Endothelial cell of umbilical vein (primary cell): ENCODE data around the gene P2RY13. TPM values are rescaled to one million over a fixed set of nuclear protein-coding genes. Genes with fewer than 3 reads are reported as not detected.

ENCODE experiments used
- BruUV-seq: library from RNA; stranded (reverse); fragments of 400-500 nt; replicated peaks from 2 replicates; lab custom pipeline; 2021; lab: Mats Ljungman, UMichigan
- CTCF ChIA-PET: fragments of 300-600, 350-600 bp; sonication (Branson Sonifier 250); formaldehyde crosslinking; loops from one replicate; lab custom pipeline; 2021; ENCODE audit warnings: antibody characterized with exemption, inconsistent platforms; lab: Charles Lee
- POLR2A ChIA-PET: fragments of 300-600, 350-600 bp; sonication (Branson Sonifier 250); formaldehyde crosslinking; loops from one replicate; lab custom pipeline; 2021; ENCODE audit warnings: antibody characterized with exemption, inconsistent platforms; lab: Charles Lee
- DNase-seq: peaks from one replicate; pipeline ENCODE4 v3.0.0-alpha.2; 2011; ENCODE audit warnings: low read depth, low spot score
- FAIRE-seq: peaks from 2 replicates; lab custom pipeline; 2011; peaks lifted over from hg19 to GRCh38; lab: Jason Lieb, UNC
- H2AFZ ChIP-seq: 2 replicates; pipeline ENCODE4 v1.6.0; 2012; ENCODE audit warnings: low read depth, low read length, control low read depth, inconsistent platforms
- H3K27ac ChIP-seq: 2 replicates; pipeline ENCODE4 v1.5.1; 2011; ENCODE audit warnings: low read depth, mild to moderate bottlenecking, control low read depth, low read length, moderate library complexity; ENCODE audit not compliant: insufficient read depth
- H3K27me3 ChIP-seq, 2 experiments: 2 replicates each; pipeline versions ENCODE4 v1.6.0 to v1.6.1; 2011; ENCODE audit warnings: low read length in 2 of 2, mixed read lengths in 1 of 2; ENCODE audit not compliant: control insufficient read depth in 2 of 2, insufficient read depth in 2 of 2
- H3K36me3 ChIP-seq, 2 experiments: 2 replicates in 1 of 2; 3 replicates in 1 of 2; pipeline ENCODE4 v1.5.1; 2011; ENCODE audit warnings: low read length in 2 of 2, mild to moderate bottlenecking in 1 of 2, moderate library complexity in 1 of 2; ENCODE audit not compliant: control insufficient read depth in 2 of 2, insufficient read depth in 2 of 2; ENCODE audit errors: extremely low read depth in 1 of 2
- H3K4me1 ChIP-seq: 3 replicates; pipeline ENCODE4 v1.5.1; 2011; ENCODE audit warnings: mild to moderate bottlenecking, low read length; ENCODE audit not compliant: control insufficient read depth, insufficient read depth; ENCODE audit errors: extremely low read depth
- H3K4me2 ChIP-seq: 2 replicates; pipeline ENCODE4 v1.6.1; 2011; ENCODE audit warnings: low read length, control low read depth, mixed read lengths; ENCODE audit not compliant: insufficient read depth
- H3K4me3 ChIP-seq, 3 experiments: fragments of 200-600 bp in 1 of 3; sonication (generic), shearing (Covaris generic) in 1 of 3; replicated peaks in 1 of 3; 2 replicates each; pipeline ENCODE4 v1.5.1; 2011 to 2016; ENCODE audit warnings: control low read depth in 3 of 3, low read length in 3 of 3, mild to moderate bottlenecking in 2 of 3, inconsistent platforms in 1 of 3, low read depth in 1 of 3, moderate library complexity in 1 of 3; ENCODE audit not compliant: insufficient read depth in 1 of 3
- H3K79me2 ChIP-seq: 2 replicates; pipeline ENCODE4 v1.6.0; 2012; ENCODE audit warnings: low read length, inconsistent platforms; ENCODE audit not compliant: control insufficient read depth, insufficient read depth
- H3K9ac ChIP-seq: replicated peaks from 2 replicates; pipeline ENCODE3; 2011; ENCODE audit warnings: low read length, control low read depth; ENCODE audit not compliant: insufficient read depth; ENCODE audit errors: extremely low read depth
- H3K9me1 ChIP-seq: replicated peaks from 3 replicates; pipeline ENCODE4 v1.6.0; 2011; ENCODE audit warnings: mild to moderate bottlenecking, low read length; ENCODE audit not compliant: control insufficient read depth, insufficient read depth; ENCODE audit errors: extremely low read depth
- H3K9me3 ChIP-seq: replicated peaks from 2 replicates; pipeline ENCODE4 v1.5.1; 2012; ENCODE audit warnings: low read length, inconsistent platforms; ENCODE audit not compliant: control insufficient read depth, insufficient read depth
- H4K20me1 ChIP-seq: replicated peaks from 2 replicates; pipeline ENCODE3; 2011; ENCODE audit warnings: mild to moderate bottlenecking, low read length; ENCODE audit not compliant: control insufficient read depth, insufficient read depth; ENCODE audit errors: extremely low read depth
- CTCF ChIP-seq, 2 donors: IDR thresholded peaks; 1 replicate in 1 of 2; 2 replicates in 1 of 2; pipeline ENCODE4 v1.5.1; 2011; ENCODE audit warnings: low read length in 2 of 2, mild to moderate bottlenecking in 2 of 2, moderate library complexity in 2 of 2, control low read depth in 1 of 2, inconsistent platforms in 1 of 2, low read depth in 1 of 2; ENCODE audit not compliant: insufficient read depth in 1 of 2; ENCODE audit errors: extremely low read depth in 1 of 2
- EZH2 ChIP-seq: IDR thresholded peaks from 2 replicates; pipeline ENCODE4 v1.6.1; 2012; ENCODE audit warnings: borderline replicate concordance, low read depth, mild to moderate bottlenecking, moderate library complexity, low read length, inconsistent platforms; ENCODE audit not compliant: severe bottlenecking
- FOS ChIP-seq: IDR thresholded peaks from 2 replicates; pipeline ENCODE4 v1.6.1; 2011; ENCODE audit warnings: mild to moderate bottlenecking, low read length, moderate library complexity, borderline replicate concordance; ENCODE audit not compliant: insufficient read depth
- GATA2 ChIP-seq: IDR thresholded peaks from 2 replicates; pipeline ENCODE4 v1.7.0; 2011; ENCODE audit warnings: low read depth, mild to moderate bottlenecking, moderate library complexity, mixed read lengths, low read length; ENCODE audit not compliant: insufficient read length, insufficient read depth
- JUN ChIP-seq: IDR thresholded peaks from 2 replicates; pipeline ENCODE4 v1.6.1; 2011; ENCODE audit warnings: borderline replicate concordance, low read depth; ENCODE audit not compliant: insufficient read length, insufficient read depth
- MAX ChIP-seq: IDR thresholded peaks from 2 replicates; pipeline ENCODE4 v1.6.1; 2011; ENCODE audit not compliant: insufficient read depth, insufficient read length
- MYC ChIP-seq: IDR thresholded peaks from one replicate; pipeline ENCODE4 v1.6.1; 2011; ENCODE audit warnings: mild to moderate bottlenecking, low read depth, low read length
- POLR2A ChIP-seq: IDR thresholded peaks from 2 replicates; pipeline ENCODE4 v1.6.1; 2012; ENCODE audit warnings: low read depth, mild to moderate bottlenecking, control low read depth, low read length
- POLR2AphosphoS5 ChIP-seq: IDR thresholded peaks from 2 replicates; pipeline ENCODE4 v1.6.1; 2012; ENCODE audit warnings: low read depth, mild to moderate bottlenecking, control low read depth, low read length, moderate library complexity; ENCODE audit not compliant: insufficient read depth
- dilution Hi-C: fragments of 300-500 bp; cut with MboI; formaldehyde crosslinking; loops from one replicate; pipeline ENCODE4 v1.15.0; 2019; ENCODE audit warnings: low sequenced_read_pairs; ENCODE audit not compliant: extremely low pct_ligation_motif_present
- intact Hi-C: fragments of 100-400 bp; cut with micrococcal nuclease; formaldehyde crosslinking; loops from one replicate; pipeline ENCODE4 v1.10.0; 2022
- polyA plus RNA-seq, 4 experiments: library from polyadenylated mRNA; depleted of rRNA in 3 of 4; stranded (reverse) in 3 of 4; unstranded in 1 of 4; fragments of >200 nt; gene quantifications; 2 replicates each; pipeline versions ENCODE4 v1.2.1 to v1.2.3, GENCODE V29; 2011 to 2012; ENCODE audit warnings: missing spikeins in 1 of 4
- total RNA-seq: library from RNA; stranded (reverse); gene quantifications from 2 replicates; pipeline ENCODE4 v1.2.3, GENCODE V29; 2021

Gene P2RY13
- total and polyA plus RNA-seq, 2 donors (not counting 3 experiments of a cell fraction or from before 2014, with no cell fraction given), result not detected

GRCh38 chr3:151351219-151351618 lies 21.9 kb upstream of the P2RY13 start:
- no peak for DNase-seq
- no TSS peak for BruUV-seq
- dilution Hi-C loops, result no loop called here
- Histone ChIP-seq H3K36me3 (no peaks in the 10 kb centered on the region), H3K4me1 (no peaks in the 10 kb centered on the region), H2AFZ (no peak overlapping the region), H3K4me2 (no peak overlapping the region), H3K27ac (no peak overlapping the region), H3K79me2 (no peaks in the 10 kb centered on the region), H3K4me3 (no peak overlapping the region), H3K27me3 (peaks cover 4 to 8% of the 10 kb centered on the region in 2 experiments), H3K9me1 (no peaks in the 10 kb centered on the region), H3K9ac (no peak overlapping the region), H3K9me3 (no peaks in the 10 kb centered on the region), H4K20me1 (no peaks in the 10 kb centered on the region)
- no peak for FAIRE-seq
- CTCF ChIA-PET, result no interaction called here
- TF ChIP-seq MAX, result no peak
- no peak for TF ChIP-seq CTCF (IDR thresholded peaks at IDR 0.05; ENCODE audit: extremely low read depth in 1 of 2, insufficient read depth in 1 of 2, low read depth in 1 of 2, low read length in 2 of 2)
- TF ChIP-seq MYC, result no peak
- no peak for TF ChIP-seq EZH2
- no peak for TF ChIP-seq POLR2A
- TF ChIP-seq FOS, result no peak
- no peak for TF ChIP-seq JUN
- TF ChIP-seq POLR2AphosphoS5, result no peak
- no peak for TF ChIP-seq GATA2
- intact Hi-C loops, result no loop called here
- POLR2A ChIA-PET, result no interaction called here
